ENCODE data around the gene CDC42BPB.

DNA sequence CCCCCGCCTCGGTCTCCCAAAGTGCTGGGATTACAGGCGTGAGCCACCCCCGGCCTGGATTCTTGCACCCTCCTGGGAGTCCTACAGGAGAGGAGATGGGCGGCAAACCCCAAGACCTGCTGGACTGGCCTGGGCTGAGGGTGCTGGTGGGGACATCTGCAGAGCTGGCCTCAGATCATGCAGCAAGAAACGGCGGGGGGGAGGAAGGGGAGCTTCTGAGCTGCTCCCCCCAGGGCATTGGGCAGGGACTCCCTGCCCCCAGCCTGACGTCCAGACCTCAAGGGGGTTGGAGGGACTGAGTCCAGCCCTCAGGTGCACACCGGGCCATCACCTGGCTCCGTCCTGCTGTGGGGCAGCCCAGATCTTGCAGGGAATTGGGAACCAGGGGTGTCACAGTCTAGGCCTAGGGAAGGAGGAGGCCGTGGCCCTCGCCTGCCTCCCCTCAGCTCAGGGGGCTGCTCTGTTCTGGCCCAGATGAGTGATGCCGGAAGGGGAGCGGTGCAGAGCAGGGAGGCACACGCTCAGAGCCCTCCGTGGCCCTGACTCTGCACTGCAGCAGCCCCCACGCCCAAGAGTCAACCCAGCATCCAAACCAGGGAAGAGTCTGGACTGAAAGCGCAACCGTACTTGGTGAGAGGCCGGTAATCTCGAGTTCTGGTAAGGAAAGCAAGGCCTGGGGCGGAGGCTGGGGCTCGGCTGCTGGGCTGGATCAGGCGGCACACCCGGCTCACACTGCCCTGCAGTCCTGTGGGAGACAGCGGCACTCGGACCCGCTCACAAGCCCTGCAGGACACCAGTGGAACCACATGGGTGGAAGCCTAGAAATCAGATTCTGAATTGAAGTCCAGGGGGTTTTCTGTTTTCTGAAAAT lies 143.8 kb downstream of the CDC42BPB start:
- TF ChIP-seq, protein P1, sequence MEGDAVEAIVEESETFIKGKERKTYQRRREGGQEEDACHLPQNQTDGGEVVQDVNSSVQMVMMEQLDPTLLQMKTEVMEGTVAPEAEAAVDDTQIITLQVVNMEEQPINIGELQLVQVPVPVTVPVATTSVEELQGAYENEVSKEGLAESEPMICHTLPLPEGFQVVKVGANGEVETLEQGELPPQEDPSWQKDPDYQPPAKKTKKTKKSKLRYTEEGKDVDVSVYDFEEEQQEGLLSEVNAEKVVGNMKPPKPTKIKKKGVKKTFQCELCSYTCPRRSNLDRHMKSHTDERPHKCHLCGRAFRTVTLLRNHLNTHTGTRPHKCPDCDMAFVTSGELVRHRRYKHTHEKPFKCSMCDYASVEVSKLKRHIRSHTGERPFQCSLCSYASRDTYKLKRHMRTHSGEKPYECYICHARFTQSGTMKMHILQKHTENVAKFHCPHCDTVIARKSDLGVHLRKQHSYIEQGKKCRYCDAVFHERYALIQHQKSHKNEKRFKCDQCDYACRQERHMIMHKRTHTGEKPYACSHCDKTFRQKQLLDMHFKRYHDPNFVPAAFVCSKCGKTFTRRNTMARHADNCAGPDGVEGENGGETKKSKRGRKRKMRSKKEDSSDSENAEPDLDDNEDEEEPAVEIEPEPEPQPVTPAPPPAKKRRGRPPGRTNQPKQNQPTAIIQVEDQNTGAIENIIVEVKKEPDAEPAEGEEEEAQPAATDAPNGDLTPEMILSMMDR (IDR thresholded peaks at IDR 0.05), result no peak
- TF ChIP-seq EZH2phosphoT487 (IDR thresholded peaks at IDR 0.05), result no peak

Measured in neural progenitor cell (in vitro differentiated cells).